Muscle of arm (tissue), 14 donors: Measurements from ENCODE around the gene HERPUD1. TPM values are rescaled to one million over a fixed set of nuclear protein-coding genes. Genes with fewer than 3 reads are reported as not detected.
"Not testable (repeated sequence)": the region's sequence is repeated elsewhere in the genome, so short reads cannot be mapped to it uniquely, and the experiment has no call there.

Experiments used
- DNase-seq: peaks from one replicate; pipeline ENCODE4 v3.0.0-alpha.2; 2013
- long read RNA-seq, 11 donors: transcript quantifications; one replicate each; lab custom pipeline, GENCODE V29; 2026
- polyA plus RNA-seq, 12 donors: library from polyadenylated mRNA; unstranded; fragments of 120-200 nt; gene quantifications; one replicate each; pipeline ENCODE4 v1.2.1, GENCODE V29; 2013; ENCODE audit not compliant: insufficient read length in 12 of 12

HERPUD1 gene
- 100 to 1,000 TPM in 2 of 12 donors, 10 to 100 TPM in 9, not detected in 1; 62.1 to 104 (median 84.3) TPM for polyA plus RNA-seq
- long read RNA-seq, donor 1, transcript HERPUD1-204 (8 exons, 2,946 nt): major isoform, 28 of 65 reads
- long read RNA-seq, donor 1, partial matches to known transcripts: 24 of 65 reads
- long read RNA-seq, donor 1, other reads (novel, unspliced or antisense): 0 of 65 reads
- long read RNA-seq, donor 2, transcript HERPUD1-204 (8 exons, 2,946 nt): major isoform, 32 of 45 reads
- long read RNA-seq, donor 2, partial matches to known transcripts: 5 of 45 reads
- long read RNA-seq, donor 2, other reads (novel, unspliced or antisense): 0 of 45 reads
- long read RNA-seq, donor 3, transcript HERPUD1-204 (8 exons, 2,946 nt): major isoform, 7 of 9 reads
- long read RNA-seq, donor 3, partial matches to known transcripts: 0 of 9 reads
- long read RNA-seq, donor 3, other reads (novel, unspliced or antisense): 0 of 9 reads
- long read RNA-seq, donor 4, transcript HERPUD1-204 (8 exons, 2,946 nt): major isoform, 6 of 10 reads
- long read RNA-seq, donor 4, partial matches to known transcripts: 0 of 10 reads
- long read RNA-seq, donor 4, other reads (novel, unspliced or antisense): 0 of 10 reads
- long read RNA-seq, donor 5, transcript HERPUD1-204 (8 exons, 2,946 nt): major isoform, 29 of 38 reads
- long read RNA-seq, donor 5, partial matches to known transcripts: 0 of 38 reads
- long read RNA-seq, donor 5, other reads (novel, unspliced or antisense): 0 of 38 reads
- long read RNA-seq, donor 6, transcript HERPUD1-204 (8 exons, 2,946 nt): major isoform, 14 of 16 reads
- long read RNA-seq, donor 6, partial matches to known transcripts: 0 of 16 reads
- long read RNA-seq, donor 6, other reads (novel, unspliced or antisense): 0 of 16 reads
- long read RNA-seq, donor 7, transcript HERPUD1-204 (8 exons, 2,946 nt): major isoform, 16 of 18 reads
- long read RNA-seq, donor 7, partial matches to known transcripts: 0 of 18 reads
- long read RNA-seq, donor 7, other reads (novel, unspliced or antisense): 0 of 18 reads
- long read RNA-seq, donor 8, transcript HERPUD1-204 (8 exons, 2,946 nt): major isoform, 30 of 42 reads
- long read RNA-seq, donor 8, partial matches to known transcripts: 8 of 42 reads
- long read RNA-seq, donor 8, other reads (novel, unspliced or antisense): 0 of 42 reads
- long read RNA-seq, donor 9, transcript HERPUD1-204 (8 exons, 2,946 nt): major isoform, 16 of 23 reads
- long read RNA-seq, donor 9, partial matches to known transcripts: 0 of 23 reads
- long read RNA-seq, donor 9, other reads (novel, unspliced or antisense): 0 of 23 reads
- long read RNA-seq, donor 10, transcript HERPUD1-204 (8 exons, 2,946 nt): major isoform, 22 of 28 reads
- long read RNA-seq, donor 10, partial matches to known transcripts: 0 of 28 reads
- long read RNA-seq, donor 10, other reads (novel, unspliced or antisense): 0 of 28 reads
- long read RNA-seq, donor 11, transcript HERPUD1-204 (8 exons, 2,946 nt): major isoform, 27 of 31 reads
- long read RNA-seq, donor 11, partial matches to known transcripts: 0 of 31 reads
- long read RNA-seq, donor 11, other reads (novel, unspliced or antisense): 0 of 31 reads

- DNase-seq: peak; percentile 99
Observed at GRCh38 chr16:56931892-56932720, at the start of gene HERPUD1. TSS of gene HERPUD1 (plus strand) at chr16:56932142. CDS start at chr16:56932245, 103 bp downstream.

- no peak for DNase-seq
Observed at GRCh38 chr16:56883586-56883985, 48.4 kb upstream of the HERPUD1 start.

- no peak for DNase-seq
Observed at GRCh38 chr16:56884026-56884582, 47.8 kb upstream of the HERPUD1 start.

- DNase-seq: not testable (repeated sequence)
Observed at GRCh38 chr16:56884929-56885328, 47.0 kb upstream of the HERPUD1 start.

- DNase-seq: no peak
Observed at GRCh38 chr16:56885446-56886162, 46.3 kb upstream of the HERPUD1 start.

- no peak for DNase-seq
Observed at GRCh38 chr16:56886296-56886695, 45.6 kb upstream of the HERPUD1 start.

- DNase-seq: no peak
Observed at GRCh38 chr16:56886826-56887225, 45.1 kb upstream of the HERPUD1 start.

- no peak for DNase-seq
Observed at GRCh38 chr16:56888806-56889205, 43.1 kb upstream of the HERPUD1 start.

GRCh38 chr16:56889206-56889605 lies 42.7 kb upstream of the HERPUD1 start:
- DNase-seq: no peak

- no peak for DNase-seq
Observed at GRCh38 chr16:56891685-56892084, 40.3 kb upstream of the HERPUD1 start.

- no peak for DNase-seq
Observed at GRCh38 chr16:56892705-56893104, 39.2 kb upstream of the HERPUD1 start.

- DNase-seq: no peak
Observed at GRCh38 chr16:56894331-56894917, 37.5 kb upstream of the HERPUD1 start.

- no peak for DNase-seq
Observed at GRCh38 chr16:56895813-56896212, 36.1 kb upstream of the HERPUD1 start.

- no peak for DNase-seq
Observed at GRCh38 chr16:56896244-56896643, 35.7 kb upstream of the HERPUD1 start.

- no peak for DNase-seq
Observed at GRCh38 chr16:56897026-56897799, 34.7 kb upstream of the HERPUD1 start.

- DNase-seq: no peak
Observed at GRCh38 chr16:56898847-56899246, 33.1 kb upstream of the HERPUD1 start.

- no peak for DNase-seq
Observed at GRCh38 chr16:56903866-56904265, 28.1 kb upstream of the HERPUD1 start.

- no peak for DNase-seq
Observed at GRCh38 chr16:56907401-56907800, 24.5 kb upstream of the HERPUD1 start.
